NCI-H2107 treated with DMSO at 0.1 percent for 48 hours (cell line): ENCODE measurements around the gene ECSCR.
"Not testable (repeated sequence)": the region's sequence is repeated elsewhere in the genome, so short reads cannot be mapped to it uniquely, and the experiment has no call there.

Source experiments
- DNase-seq: peaks from one replicate; lab custom pipeline; 2025; ENCODE audit not compliant: unreplicated experiment; lab: John Stamatoyannopoulos, UW

Gene ECSCR

DNA sequence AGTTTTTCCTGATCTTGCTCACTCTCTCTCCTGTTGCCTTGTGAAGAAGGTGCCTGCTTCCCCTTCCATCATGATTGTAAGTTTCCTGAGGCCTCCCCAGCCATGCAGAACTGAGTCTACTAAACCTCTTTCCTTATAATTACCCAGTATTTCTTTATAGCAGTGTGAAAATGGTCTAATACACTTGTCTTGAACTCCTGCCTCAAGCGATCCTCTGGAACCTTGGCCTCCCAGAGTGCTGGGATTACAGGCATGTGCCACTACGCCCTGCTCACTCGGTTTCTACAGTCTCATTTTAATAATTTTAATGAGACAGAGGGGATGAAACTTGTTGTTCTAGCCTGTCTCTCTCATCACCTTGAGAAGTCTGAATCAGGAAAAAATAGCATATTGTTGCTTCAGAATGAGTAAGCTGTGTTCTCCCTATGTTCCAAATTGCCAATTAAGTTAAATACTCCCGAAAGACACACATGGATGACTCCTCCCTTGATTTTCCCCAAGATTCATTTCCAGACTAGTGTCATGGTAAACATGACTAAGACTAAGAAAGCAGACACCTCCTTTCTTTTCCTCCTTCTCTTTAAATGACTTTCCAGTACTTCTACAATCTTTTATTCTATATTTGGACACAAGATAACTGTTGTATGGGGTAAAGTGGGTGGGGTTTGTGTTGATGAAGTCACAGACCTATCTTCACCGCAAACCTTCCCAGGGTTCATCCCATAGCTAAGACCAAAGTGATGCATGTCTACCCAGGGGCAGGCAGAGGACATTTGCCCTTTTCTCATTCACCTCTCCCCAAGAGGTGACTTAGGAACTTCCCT, 15.4 kb downstream of the ECSCR start:
- no peak for DNase-seq

DNA sequence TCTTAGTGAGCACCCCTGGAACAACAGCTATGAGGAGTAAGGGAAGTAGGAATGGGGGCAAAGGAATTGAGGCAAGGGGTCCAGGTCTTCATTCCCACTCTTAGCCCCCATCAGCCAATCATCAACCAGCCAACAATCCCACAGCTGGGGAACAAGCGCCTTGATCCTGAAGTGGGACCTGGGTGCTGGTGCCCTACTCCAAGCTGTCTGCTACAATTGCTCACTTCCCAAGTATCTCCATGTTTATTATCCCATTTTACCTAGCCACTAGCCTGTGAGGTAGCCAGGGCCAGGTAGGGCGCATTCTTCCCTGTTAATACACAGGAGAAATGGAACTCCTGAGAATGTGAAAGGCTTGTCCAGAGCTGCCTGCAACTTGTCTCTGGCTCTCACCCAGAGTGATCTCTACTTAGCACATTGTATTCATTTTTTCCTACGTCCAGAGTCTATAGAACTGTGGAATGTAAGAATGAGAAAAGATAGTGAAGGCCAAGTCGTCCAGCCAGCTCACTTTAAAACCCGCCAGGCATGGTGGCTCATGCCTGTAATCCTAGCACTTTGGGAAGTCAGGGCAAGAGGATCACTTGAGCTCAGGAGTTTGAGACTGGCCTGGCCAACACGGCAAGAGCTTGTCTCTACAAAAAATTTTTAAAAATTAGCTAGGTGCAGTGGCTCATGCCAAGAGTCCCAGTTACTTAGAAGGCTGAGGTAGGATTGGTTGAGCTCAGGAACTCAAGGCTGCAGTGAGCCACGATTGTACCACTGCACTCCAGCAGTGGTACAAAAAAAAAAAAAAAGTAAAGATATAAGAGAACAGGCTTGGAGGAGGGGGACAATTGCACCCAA, 17.0 kb downstream of the ECSCR start:
- no peak for DNase-seq

DNA sequence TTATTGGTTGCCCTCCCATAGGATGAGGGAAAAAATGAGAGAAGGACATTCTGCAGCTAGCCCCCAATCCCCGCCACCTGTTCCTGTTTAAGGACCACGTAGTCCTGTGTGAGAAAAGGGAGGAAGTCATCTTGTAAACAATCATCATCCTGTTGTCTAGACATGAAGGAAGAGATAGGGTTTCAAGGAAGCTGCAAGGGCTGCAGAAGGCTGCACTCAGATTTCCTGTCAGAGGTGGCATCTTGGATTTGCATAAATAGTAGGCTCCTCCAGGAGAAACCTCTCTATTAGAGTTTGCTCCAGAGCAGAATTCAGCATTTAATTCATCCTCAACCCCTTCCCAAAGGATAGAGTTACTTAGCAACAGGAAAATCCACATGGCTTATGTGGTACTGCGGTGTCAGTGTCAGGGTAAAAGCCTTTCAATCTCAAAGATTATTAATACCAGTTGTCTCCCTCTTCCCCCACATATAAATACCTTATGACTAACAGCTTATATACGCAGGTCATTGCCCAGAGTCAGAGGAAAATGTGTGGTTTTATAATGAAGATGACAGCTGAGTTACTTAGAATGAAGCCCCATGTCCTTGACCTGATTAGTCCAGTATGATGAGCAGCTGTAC, 18.6 kb downstream of the ECSCR start:
- no peak for DNase-seq

DNA sequence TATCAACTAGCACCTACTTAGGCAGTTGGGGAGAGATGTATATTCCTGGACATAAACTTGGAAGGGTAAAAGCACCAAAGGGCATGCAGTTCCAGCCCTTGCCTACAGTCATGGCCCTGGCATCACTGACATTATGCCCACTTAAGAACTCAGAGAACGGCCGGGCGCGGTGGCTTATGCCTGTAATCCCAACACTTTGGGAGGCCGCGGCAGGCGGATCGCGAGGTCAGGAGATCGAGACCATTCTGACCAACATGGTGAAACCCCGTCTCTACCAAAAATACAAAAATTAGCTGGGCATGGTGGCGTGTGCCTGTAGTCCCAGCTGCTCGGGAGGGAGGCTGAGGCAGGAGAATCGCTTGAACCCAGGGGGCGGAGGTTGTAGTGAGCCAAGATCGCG, 22.1 kb downstream of the ECSCR start:
- not testable (repeated sequence) for DNase-seq

DNA sequence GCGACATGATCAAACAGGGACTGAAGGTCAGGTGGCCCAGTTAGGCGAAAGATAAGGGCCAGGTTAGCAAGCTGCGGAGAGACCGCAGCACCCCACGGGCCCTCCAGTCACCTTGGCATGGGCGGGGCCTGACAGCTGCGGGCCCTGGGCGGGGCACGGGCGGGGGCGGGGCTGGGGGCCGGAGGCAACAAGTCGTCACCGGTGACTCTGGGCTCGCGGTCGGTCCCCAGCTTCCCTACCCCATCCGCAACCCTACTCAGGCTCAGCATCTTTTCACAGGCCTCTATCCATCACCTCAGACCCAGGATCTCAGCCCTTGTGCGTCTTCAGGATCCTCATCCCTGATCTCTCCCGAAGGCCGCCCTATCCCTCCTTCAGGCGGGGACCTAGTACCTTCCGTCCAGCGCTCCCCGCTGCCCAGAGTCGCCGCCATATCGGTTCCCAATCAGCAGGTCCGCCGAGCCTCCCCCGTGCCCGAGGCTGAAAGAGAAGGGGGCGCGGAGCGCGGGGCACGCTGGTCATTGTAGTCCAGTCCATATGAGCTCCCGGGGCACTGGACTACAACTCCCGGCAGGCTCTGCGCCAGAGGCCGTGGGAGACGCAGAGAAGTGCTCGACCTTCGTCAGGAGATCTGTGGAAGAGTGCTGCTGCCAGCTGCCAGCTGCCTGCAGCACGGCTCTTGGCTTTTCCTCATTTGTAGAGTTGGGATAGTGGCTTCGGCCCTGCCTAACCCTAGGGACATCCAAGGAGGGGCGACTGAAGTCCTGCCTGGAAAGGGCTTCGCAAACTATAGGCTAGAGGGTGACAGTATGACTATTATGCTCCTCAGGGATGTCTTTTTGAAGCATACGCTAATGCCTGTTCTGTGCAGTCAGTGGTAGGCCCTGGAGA, 23.3 kb downstream of the ECSCR start, which contains the start of gene DNAJC18:
TSS of gene DNAJC18 (minus strand) at position 513 of the 891 bp plus-strand sequence. CDS start at position 433, 80 bp downstream.
- peak; percentile 83 for DNase-seq

DNA sequence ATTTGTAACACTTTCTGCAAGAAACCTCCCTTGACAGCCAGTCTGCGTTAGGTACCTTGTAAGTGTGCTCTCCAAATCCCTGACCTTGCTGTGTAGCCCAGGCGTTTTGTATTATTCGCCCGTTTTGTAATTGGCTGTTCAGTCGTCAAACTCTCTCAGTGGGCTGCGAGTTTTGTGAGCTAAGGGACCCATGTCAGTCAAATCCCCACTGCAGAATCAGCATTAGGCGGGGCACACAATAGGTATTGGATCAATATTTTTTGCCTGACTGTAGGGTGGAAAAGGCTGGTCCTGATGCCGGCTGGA, 23.9 kb downstream of the ECSCR start:
- DNase-seq = no peak

DNA sequence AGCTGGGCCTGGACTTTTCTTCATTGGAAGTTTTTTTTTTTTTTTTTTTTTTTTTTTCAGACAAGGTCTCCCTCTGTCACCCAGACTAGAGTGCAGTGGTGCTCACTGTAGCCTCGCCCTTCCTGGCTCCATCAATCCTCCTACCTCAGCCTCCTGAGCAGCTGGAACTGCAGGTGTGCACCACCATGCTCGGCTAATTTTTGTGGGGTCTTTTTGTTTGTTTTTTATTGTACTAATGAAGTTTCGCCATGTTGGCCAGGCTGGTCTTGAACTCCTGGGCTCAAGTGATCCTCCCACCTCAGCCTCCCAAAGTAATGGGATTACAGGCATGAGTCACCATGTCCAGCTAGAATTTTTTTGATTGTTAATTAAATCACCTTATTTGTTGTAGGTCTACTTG, 26.9 kb downstream of the ECSCR start:
- DNase-seq = no peak

DNA sequence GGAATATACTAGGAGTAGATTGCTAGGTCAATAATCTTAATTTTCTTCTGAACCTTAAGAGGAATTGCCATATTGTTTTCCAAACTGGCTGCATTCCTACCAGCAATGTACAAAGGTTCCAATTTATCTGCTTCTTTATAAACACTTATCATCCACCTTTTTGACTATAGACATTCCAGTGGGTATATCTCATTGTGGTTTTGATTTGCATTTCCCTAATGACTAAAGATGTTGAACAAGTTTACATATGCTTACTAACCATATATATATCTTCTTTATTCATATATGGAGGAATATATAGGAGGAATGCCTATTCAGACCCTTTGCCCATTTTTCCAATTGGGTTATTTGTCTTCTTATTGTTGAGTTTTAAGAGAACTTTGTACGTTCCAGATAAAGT, 30.8 kb downstream of the ECSCR start:
- no peak for DNase-seq

DNA sequence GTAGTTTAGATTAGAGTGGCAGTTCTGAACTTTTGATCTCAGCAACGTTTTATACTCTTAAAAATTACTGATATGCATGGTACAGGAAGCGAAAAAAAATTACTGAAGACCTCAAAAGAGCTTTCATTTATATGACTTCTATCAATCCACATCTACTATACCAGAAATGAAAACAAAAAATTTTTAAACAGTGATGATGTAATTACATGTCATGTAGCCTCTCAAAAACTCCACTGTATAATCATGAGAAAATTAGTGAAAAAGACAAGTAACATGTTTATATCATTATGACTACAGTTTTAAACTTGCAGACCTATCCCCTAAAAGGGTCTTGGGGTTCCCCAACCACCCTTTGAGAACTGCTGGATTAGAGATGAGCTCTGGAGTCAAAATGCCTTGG, 32.5 kb downstream of the ECSCR start:
- no peak for DNase-seq

DNA sequence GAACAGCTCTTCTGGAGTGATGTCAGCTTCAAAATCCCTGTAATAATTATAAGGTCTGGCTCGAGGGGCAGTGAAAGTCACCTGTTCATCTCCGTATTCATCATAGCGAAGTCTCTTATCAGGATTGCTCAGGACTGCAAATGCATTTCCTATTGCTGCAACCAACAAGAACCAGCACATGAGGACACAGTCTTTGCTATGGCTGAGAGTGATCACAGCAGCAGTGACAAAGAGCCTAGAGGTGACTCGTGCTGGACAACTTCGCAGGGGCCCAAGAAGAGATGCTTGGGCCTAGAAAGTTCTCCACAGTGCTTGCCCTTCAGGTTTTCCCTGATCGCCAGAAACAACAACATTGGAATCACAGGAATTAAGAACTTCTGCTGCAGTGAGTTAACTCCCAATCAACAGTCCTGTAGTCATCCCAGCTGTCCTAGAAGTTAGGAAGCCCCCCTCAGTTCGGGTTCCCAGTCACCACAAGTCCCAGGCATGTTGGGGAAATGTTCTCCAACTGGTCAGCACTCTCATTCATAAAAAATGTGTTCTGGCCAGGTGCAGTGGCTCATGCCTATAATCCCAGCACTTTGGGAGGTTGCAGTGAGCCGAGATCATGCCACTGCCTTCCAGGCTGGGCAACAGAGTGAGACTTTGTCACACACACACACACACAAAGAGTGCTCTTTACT, 36.2 kb downstream of the ECSCR start:
- DNase-seq = no peak

DNA sequence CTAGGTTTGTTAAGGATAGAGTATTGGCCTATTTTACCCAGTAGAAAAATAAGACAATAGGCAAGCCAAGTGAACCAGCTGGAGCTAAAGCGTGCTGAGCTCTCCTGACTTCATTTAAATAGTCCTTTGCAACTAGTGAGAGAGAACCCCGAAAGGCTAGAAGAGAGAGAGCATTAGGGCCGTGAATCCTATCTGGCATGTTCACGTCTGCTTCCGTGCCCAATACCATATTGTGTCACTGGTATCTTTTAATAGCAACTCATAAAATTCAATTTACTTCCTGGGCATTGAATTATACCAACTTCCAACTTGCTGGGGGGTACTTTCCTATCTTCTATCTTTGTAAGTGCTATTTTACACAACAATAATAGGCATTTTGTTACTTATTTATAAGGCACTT, 37.0 kb downstream of the ECSCR start:
- DNase-seq = no peak

DNA sequence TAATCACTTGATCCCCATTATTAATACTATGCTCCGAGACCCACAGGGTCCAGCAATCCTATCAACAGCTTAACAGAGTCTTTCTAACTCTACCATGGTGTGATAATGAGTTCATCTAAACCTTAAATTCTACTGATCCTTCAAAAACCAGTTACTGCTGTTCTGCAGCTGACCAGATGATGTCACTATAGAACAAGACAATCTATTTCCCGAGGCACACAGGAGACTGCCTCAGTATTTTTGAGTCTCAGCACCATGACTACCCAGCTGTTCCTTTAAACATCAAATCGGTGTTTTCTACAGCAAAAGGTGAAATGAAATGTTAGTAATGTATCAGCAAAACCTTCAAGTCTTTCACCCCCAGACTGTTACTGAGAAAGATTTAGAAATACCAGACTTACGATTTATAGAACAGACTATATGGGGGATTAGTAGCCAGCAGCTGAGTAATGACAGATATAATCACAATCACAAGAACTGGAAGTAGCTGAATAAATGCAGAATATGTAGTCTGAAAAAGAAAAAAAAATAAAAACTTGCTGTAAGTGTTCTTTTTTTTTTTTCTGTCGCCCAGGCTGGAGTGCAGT, 40.1 kb downstream of the ECSCR start:
- peak; percentile 24 for DNase-seq

DNA sequence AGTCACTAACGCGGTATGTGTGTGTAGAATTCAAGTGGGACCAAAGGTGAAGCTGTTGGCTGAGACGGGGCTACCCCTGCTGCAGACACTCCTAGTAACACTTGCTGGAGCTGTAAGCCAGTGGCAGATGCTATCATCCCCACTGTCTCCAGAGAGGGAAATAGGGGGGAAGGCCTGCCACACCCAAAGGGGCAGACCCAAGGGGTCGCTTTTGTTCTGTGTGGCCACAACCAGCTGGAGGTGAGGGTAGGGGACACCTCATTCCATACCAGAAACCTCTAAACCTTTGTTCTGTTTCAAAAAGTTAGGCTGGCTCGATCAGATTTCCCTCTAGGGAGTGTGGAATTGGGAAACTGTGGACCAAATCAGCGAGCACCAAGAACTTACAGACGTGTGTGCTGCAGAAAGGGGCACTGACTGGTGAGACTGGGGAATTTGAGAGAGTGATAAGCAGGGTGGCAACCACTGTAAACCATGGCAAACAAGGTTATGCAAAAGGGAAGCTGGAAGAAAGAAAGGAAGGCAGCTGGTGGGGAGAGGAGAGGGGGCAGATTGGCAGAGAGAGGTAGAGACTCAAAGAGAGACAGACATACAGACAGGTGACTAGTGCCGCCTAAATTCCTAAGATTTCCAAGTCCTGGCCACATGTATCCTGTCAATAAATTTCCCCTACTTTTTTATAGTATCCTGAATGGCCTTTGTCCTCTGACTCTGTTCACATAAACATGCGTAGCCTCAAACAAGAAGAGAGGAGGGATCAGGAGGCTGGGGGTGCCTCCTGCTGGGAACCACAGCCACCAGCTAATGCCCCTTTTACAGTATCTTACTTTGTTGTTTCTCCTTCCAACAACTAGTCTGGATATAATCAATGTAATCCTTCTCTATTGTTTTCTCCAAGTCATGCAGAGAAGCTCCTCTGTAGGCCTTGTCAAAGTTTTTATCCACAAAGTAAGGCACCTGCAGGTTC, 43.0 kb downstream of the ECSCR start:
- no peak for DNase-seq

DNA sequence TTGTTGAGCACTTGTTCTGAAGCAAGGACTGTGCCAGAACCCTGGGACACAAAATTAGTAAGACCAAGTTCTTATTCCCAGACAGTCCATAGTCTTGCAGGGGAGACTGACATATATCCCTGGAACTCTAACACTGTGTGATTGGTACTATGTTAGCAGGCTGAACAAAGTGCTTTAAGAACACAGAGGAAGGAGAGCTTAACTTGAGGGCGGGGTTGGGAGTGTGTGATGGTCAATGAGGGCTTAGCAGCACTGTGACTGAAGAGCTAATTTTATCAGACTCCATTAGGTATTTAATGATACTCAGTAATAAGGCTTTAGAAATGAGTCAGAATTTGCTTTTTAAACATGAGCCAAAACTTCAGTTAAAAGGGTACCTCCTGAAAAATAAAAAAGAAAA, 43.8 kb downstream of the ECSCR start:
- DNase-seq = no peak

DNA sequence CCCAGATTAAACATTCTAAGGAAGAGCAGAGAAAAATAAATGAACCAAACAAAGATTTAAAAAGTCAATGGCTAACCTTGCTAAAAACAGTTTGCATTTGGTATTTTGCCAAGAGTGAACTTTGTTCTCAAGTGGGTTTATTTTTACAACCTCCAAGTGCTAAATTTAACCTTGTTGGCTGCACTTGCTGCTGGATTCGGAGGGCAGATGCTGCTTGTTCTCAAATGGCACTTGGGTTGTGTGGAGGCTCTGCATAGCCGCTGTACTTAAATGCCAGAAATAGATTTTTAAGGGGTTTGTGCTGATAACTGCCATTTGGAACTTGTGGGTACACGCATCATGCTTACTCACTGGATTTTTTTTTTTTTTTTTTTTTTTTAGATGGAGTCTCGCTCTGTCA, 45.3 kb downstream of the ECSCR start:
- peak; percentile 31 for DNase-seq

DNA sequence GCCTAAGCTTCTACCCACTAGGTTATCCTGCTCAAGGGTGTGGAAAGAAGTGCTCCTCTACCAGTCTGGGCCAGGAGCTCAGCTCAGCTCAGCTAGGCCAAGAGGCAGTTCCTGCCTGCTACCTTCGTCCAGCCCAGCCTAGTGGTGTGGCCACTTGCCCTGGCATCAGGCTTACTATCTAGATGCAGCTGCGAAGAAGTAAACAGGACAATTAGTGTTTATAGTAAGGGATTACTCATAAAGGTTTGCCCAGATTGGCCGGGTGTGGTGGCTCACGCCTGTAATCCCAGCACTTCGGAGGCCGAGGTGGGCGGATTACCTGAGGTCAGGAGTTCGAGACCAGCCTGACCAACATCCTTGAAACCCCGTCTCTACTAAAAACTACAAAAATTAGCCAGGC, 45.9 kb downstream of the ECSCR start:
- DNase-seq = no peak

DNA sequence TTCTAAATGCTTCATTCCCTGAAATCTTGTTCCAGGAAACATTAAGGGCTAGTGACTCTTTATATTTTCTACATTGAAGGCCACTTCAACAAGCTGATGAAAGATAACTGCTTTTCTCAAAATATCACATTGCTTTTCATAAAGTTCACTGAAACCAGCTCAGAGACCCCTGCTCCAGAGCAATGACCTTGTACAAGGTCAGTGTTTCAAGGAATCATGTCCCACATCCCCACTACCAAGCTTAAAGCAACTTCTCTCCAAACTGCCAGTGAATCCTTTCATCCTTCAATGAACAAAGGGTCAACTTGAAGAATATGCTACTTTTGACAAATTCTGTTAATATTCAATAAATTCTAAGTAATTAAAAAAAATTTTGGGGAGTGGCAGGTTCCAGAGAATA, 46.7 kb downstream of the ECSCR start:
- DNase-seq = no peak

DNA sequence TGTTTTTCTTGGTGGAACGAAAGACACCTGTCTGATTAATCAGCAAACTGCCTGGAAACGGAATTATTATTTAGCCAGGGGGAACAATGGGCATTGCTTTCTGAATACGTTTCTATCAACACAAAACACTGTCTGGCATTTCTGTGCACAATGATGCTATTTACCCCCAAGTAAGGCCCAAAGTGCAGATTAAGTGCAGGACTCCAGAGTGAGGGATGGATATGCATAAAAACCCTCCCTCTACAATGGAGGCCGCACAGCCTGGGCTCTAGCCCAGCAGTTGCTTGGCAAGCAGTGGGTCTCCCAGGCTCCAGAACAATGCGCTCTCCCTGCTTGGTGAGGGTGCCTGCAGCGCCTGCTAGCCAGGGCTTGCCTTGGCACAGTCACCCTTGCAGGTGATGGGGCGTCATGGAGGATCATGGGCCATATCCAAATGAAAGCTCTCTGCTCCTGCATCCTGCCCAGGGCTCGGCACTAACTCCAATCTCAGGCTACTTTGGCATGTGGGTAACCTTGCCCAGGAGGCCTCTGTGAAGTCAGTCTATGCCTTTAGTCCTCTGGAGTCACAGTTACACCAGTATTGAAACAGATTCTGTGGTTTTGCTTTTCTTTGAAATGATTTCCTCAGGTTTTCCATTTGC, 47.2 kb downstream of the ECSCR start:
- DNase-seq = no peak
